Hepatocyte (in vitro differentiated cells): Measurements from ENCODE around the gene TMC2. TPM values are rescaled to one million over a fixed set of nuclear protein-coding genes. Genes with fewer than 3 reads are reported as not detected.

Source experiments
- DNase-seq: peaks from one replicate; pipeline ENCODE4 v3.0.0-alpha.2; 2016; ENCODE audit warnings: low spot score
- H2AFZ ChIP-seq: fragments of 200-600 bp; sonication (generic); 2 replicates; pipeline ENCODE4 v1.6.0; 2016; ENCODE audit warnings: antibody characterized with exemption, mild to moderate bottlenecking
- H3K27ac ChIP-seq: fragments of 200-600 bp; sonication (generic); 2 replicates; pipeline ENCODE4 v1.5.1; 2016; ENCODE audit warnings: mild to moderate bottlenecking
- H3K27me3 ChIP-seq: fragments of 200-600 bp; sonication (generic); 2 replicates; pipeline ENCODE4 v1.6.1; 2016
- H3K36me3 ChIP-seq: fragments of 200-600 bp; sonication (generic); replicated peaks from 2 replicates; pipeline ENCODE4 v1.5.1; 2016; ENCODE audit warnings: low read depth; ENCODE audit not compliant: insufficient read depth
- H3K4me1 ChIP-seq: fragments of 200-600 bp; sonication (generic); 2 replicates; pipeline ENCODE4 v1.5.1; 2016; ENCODE audit warnings: mild to moderate bottlenecking, moderate library complexity; ENCODE audit not compliant: insufficient read depth
- H3K4me2 ChIP-seq: fragments of 200-600 bp; sonication (generic); 2 replicates; pipeline ENCODE4 v1.6.0; 2016
- H3K4me3 ChIP-seq: fragments of 200-600 bp; sonication (generic); 2 replicates; pipeline ENCODE4 v1.5.1; 2016; ENCODE audit warnings: mild to moderate bottlenecking
- H3K79me2 ChIP-seq: fragments of 200-600 bp; sonication (generic); 2 replicates; pipeline ENCODE4 v1.6.0; 2017; ENCODE audit warnings: mild to moderate bottlenecking
- H3K9me2 ChIP-seq: fragments of 200-600 bp; sonication (generic); replicated peaks from 2 replicates; pipeline ENCODE4 v1.6.0; 2017; ENCODE audit warnings: mild to moderate bottlenecking; ENCODE audit not compliant: insufficient read depth
- H3K9me3 ChIP-seq: fragments of 200-600 bp; sonication (generic); 2 replicates; pipeline ENCODE4 v1.5.1; 2016; ENCODE audit warnings: low read depth, mild to moderate bottlenecking
- H4K20me1 ChIP-seq: fragments of 200-600 bp; sonication (generic); 2 replicates; pipeline ENCODE4 v1.6.0; 2016; ENCODE audit warnings: mild to moderate bottlenecking; ENCODE audit not compliant: insufficient read depth, poor library complexity, severe bottlenecking
- EZH2 ChIP-seq: fragments of 200-600 bp; sonication (generic); IDR thresholded peaks from 2 replicates; pipeline ENCODE4 v1.6.1; 2016; ENCODE audit warnings: antibody characterized with exemption, mild to moderate bottlenecking, borderline replicate concordance
- EZH2phosphoT487 ChIP-seq: fragments of 200-600 bp; sonication (generic); IDR thresholded peaks from one replicate; pipeline ENCODE4 v1.6.1; 2018; ENCODE audit warnings: antibody characterized with exemption, mild to moderate bottlenecking, low read depth, moderate library complexity; ENCODE audit not compliant: unreplicated experiment, severe bottlenecking
- WGBS: methylation state at CpG from one replicate; pipeline ENCODE4 v1.1.6; 2016; ENCODE audit warnings: low lambda C conversion rate; ENCODE audit errors: missing lambda C conversion rate; 5-methylcytosine and 5-hydroxymethylcytosine counted together
- polyA plus RNA-seq: library from polyadenylated mRNA; unstranded; fragments of >200 nt; fragmentation: Nextera tagmentation; extraction: Ambion mirVana; gene quantifications from 2 replicates; pipeline ENCODE4 v1.2.1, GENCODE V29; 2016
- total RNA-seq: library from RNA; depleted of rRNA; stranded (reverse); fragments of >200 nt; gene quantifications from 2 replicates; pipeline ENCODE4 v1.2.3, GENCODE V29; 2014
- TF ChIP-seq, protein P1 (sequence below): fragments of 200-600 bp; sonication (generic); IDR thresholded peaks from 2 replicates; pipeline ENCODE4 v1.5.1; 2016; ENCODE audit warnings: antibody characterized with exemption, mild to moderate bottlenecking; ENCODE audit not compliant: poor library complexity

Gene TMC2
- total and polyA plus RNA-seq, 2 experiments from 2014 or later, result not detected

DNA sequence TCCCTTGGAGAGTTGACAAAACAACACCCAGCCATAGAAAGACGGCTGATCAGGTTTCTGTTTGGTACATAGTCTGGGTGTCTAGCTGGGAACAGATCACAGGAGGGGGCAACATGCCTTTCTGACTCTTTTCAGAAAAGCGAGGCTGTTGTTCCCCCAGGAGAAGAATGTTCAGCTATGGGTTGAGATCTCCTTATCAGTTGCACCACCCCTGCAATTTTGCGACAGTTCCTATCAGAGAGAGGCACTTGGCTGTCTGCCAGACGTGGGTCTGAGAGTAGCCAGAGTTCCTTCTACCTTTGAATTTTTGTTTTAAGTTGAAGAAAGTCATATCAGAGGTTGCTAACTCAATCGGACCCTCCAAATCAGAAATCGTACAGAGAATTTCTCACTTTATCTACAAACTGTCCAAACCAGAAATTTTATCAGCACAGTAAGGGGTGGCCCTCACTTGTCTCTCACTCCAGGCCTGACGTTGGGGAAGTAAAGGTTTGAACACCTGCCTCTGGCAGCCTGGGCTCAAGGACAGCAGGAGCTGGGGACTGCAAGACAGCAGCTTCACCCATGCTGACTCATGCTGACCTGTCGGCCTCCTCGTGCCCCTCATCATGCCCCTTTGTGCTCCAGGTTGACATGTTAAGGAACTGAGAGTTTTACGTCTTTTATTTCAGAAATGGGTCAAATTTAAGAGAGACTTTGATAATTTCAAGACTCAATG is 42.3 kb downstream of the TMC2 start:
- Histone ChIP-seq H3K9me3 (no peaks in the 10 kb centered on the region), H2AFZ (no peak overlapping the region), H3K4me3 (no peak overlapping the region), H3K27ac (no peak overlapping the region), H3K27me3 (peaks cover 4% of the 10 kb centered on the region), H3K4me2 (no peak overlapping the region), H3K36me3 (no peaks in the 10 kb centered on the region), H3K9me2 (no peaks in the 10 kb centered on the region), H3K4me1 (no peaks in the 10 kb centered on the region), H3K79me2 (no peaks in the 10 kb centered on the region), H4K20me1 (no peaks in the 10 kb centered on the region)
- DNase-seq, result peak; percentile 31
- 36% methylated on average over 10 of the region's 10 CpGs for WGBS
- TF ChIP-seq, protein P1, sequence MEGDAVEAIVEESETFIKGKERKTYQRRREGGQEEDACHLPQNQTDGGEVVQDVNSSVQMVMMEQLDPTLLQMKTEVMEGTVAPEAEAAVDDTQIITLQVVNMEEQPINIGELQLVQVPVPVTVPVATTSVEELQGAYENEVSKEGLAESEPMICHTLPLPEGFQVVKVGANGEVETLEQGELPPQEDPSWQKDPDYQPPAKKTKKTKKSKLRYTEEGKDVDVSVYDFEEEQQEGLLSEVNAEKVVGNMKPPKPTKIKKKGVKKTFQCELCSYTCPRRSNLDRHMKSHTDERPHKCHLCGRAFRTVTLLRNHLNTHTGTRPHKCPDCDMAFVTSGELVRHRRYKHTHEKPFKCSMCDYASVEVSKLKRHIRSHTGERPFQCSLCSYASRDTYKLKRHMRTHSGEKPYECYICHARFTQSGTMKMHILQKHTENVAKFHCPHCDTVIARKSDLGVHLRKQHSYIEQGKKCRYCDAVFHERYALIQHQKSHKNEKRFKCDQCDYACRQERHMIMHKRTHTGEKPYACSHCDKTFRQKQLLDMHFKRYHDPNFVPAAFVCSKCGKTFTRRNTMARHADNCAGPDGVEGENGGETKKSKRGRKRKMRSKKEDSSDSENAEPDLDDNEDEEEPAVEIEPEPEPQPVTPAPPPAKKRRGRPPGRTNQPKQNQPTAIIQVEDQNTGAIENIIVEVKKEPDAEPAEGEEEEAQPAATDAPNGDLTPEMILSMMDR, result no peak
- TF ChIP-seq EZH2phosphoT487 (no peak), EZH2 (no peak)

DNA sequence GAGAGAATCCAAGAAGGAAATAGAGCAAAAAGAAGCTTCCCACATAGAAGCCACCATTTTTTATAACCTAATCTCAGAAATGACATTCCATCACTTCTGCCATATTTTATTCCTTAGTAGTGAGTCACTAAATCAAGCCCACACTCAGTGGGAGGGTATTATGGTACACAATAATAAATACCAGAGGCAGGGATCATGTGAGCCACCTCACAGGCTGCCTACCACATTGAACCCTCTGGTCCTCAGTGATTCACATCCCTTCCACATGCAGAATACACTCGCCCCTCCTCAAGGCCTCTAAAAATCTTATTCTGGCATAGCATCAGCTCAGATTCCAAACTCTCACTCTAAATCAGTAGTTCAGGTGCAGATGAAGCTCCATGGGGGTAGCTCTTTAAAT is 49.4 kb downstream of the TMC2 start:
- DNase-seq, result no peak
- H3K4me1 ChIP-seq, result no peaks in the 10 kb centered on the region
- no peaks in the 10 kb centered on the region for H3K36me3 ChIP-seq
- no peaks in the 10 kb centered on the region for H3K79me2 ChIP-seq
- H3K4me3 ChIP-seq, result no peak overlapping the region
- no peak overlapping the region for H3K4me2 ChIP-seq
- peaks cover 4% of the 10 kb centered on the region for H3K27me3 ChIP-seq
- TF ChIP-seq EZH2phosphoT487 (no peak), EZH2 (no peak)
- TF ChIP-seq, protein P1, result no peak
- 88% methylated on average over 1 of the region's 1 CpG for WGBS
- no peaks in the 10 kb centered on the region for H4K20me1 ChIP-seq
- H3K9me2 ChIP-seq, result no peaks in the 10 kb centered on the region
- H3K9me3 ChIP-seq, result no peaks in the 10 kb centered on the region
- H2AFZ ChIP-seq, result no peak overlapping the region
- no peak overlapping the region for H3K27ac ChIP-seq

DNA sequence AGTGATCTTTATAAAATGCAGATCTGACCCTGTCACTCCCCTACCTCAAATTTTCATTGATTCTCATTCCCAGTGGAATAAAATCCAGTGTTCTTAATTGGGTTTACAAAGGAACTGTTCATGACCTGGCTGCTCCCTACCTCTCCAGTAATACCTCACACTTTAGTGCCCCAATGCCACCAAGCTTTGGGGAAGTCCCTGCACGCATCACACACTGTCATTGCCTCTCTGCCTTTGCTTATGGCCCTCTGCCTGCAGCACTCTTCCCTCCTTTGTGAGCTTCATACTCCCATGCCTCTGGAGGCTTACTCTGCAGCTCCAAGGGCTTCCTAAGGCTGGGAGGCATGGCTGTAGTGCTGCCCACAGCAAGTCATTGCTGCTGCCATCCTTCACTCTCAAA is 57.4 kb downstream of the TMC2 start:
- no peak overlapping the region for H2AFZ ChIP-seq
- WGBS, result 81% methylated on average over 1 of the region's 1 CpG
- no peaks in the 10 kb centered on the region for H3K4me1 ChIP-seq
- no peak for TF ChIP-seq EZH2
- no peak for TF ChIP-seq EZH2phosphoT487
- TF ChIP-seq, protein P1, result no peak
- H3K4me2 ChIP-seq, result no peak overlapping the region
- H3K79me2 ChIP-seq, result no peaks in the 10 kb centered on the region
- H3K27ac ChIP-seq, result no peak overlapping the region
- no peaks in the 10 kb centered on the region for H3K9me2 ChIP-seq
- H3K36me3 ChIP-seq, result no peaks in the 10 kb centered on the region
- H3K9me3 ChIP-seq, result no peaks in the 10 kb centered on the region
- no peak for DNase-seq
- H4K20me1 ChIP-seq, result no peaks in the 10 kb centered on the region
- peaks cover 3% of the 10 kb centered on the region for H3K27me3 ChIP-seq
- no peak overlapping the region for H3K4me3 ChIP-seq
